Breast epithelium (tissue), 4 donors: Measurements from ENCODE around the gene CYP2E1. TPM values are rescaled to one million over a fixed set of nuclear protein-coding genes. Genes with fewer than 3 reads are reported as not detected.
"Not testable (repeated sequence)": the region's sequence is repeated elsewhere in the genome, so short reads cannot be mapped to it uniquely, and the experiment has no call there.

Source experiments
- DNase-seq, 2 donors: peaks; one replicate each; pipeline ENCODE4 v3.0.0-alpha.2; 2019; ENCODE audit warnings: low spot score in 2 of 2
- H3K27ac ChIP-seq, 2 donors: fragments of 200-600 bp; sonication (generic) in 1 of 2; one replicate each; pipeline ENCODE4 v1.5.1; 2016 to 2019; ENCODE audit warnings: mild to moderate bottlenecking in 1 of 2
- H3K27me3 ChIP-seq, 2 donors: fragments of 200-600 bp; sonication (generic) in 1 of 2; one replicate each; pipeline versions ENCODE4 v1.5.1 to v1.6.0; 2017 to 2019; ENCODE audit warnings: control low read depth in 1 of 2, mild to moderate bottlenecking in 1 of 2
- H3K36me3 ChIP-seq: fragments of 200-600 bp; one replicate; pipeline ENCODE4 v1.5.1; 2019
- H3K4me1 ChIP-seq, 2 donors: fragments of 200-600 bp; sonication (generic); one replicate each; pipeline ENCODE4 v1.5.1; 2016 to 2019; ENCODE audit warnings: control low read depth in 1 of 2
- H3K4me3 ChIP-seq, 3 donors: fragments of 200-600 bp; sonication (generic); 1 replicate in 2 of 3; 2 replicates in 1 of 3; pipeline ENCODE4 v1.5.1; 2016 to 2019; ENCODE audit warnings: mild to moderate bottlenecking in 3 of 3, moderate library complexity in 2 of 3
- H3K9me3 ChIP-seq, 2 donors: fragments of 200-600 bp; sonication (generic) in 1 of 2; one replicate each; pipeline ENCODE4 v1.5.1; 2016 to 2019; ENCODE audit warnings: control low read depth in 1 of 2
- CTCF ChIP-seq, 3 donors: fragments of 450-650 bp; IDR thresholded peaks; one replicate each; pipeline ENCODE4 v1.5.1; 2016 to 2017; ENCODE audit warnings: antibody characterized with exemption in 3 of 3, mild to moderate bottlenecking in 3 of 3, moderate library complexity in 3 of 3
- POLR2A ChIP-seq: fragments of 450-650 bp; IDR thresholded peaks from one replicate; pipeline ENCODE4 v1.6.1; 2016; ENCODE audit warnings: antibody characterized with exemption, mild to moderate bottlenecking, moderate library complexity
- POLR2AphosphoS5 ChIP-seq, 3 donors: sonication (generic); formaldehyde crosslinking; IDR thresholded peaks; one replicate each; pipeline ENCODE4 v1.6.1; 2017; ENCODE audit warnings: antibody characterized with exemption in 3 of 3
- intact Hi-C: fragments of 100-400 bp; cut with DNase I; formaldehyde crosslinking; loops from one replicate; pipeline ENCODE4 v1.15.1; 2023; ENCODE audit warnings: low total_unique reads
- total RNA-seq, 3 donors: library from RNA; depleted of rRNA; stranded (reverse); fragments of >200 nt; gene quantifications; one replicate each; pipeline ENCODE4 v1.1.0, GENCODE V29; 2016

The CYP2E1 gene
- total RNA-seq, 3 donors from 2014 or later: 0.96 to 3.4 (median 0.98) TPM

GRCh38 chr10:133536198-133536597, 9.0 kb downstream of the CYP2E1 start:
- H3K27ac ChIP-seq: no peak overlapping the region
- no peak for TF ChIP-seq POLR2AphosphoS5 (IDR thresholded peaks at IDR 0.05)
- TF ChIP-seq POLR2A: no peak
- TF ChIP-seq CTCF (IDR thresholded peaks at IDR 0.05): no peak
- H3K27me3 ChIP-seq: peaks cover 0 to 5% of the 10 kb centered on the region in 2 donors
- no peaks in the 10 kb centered on the region for H3K9me3 ChIP-seq
- H3K4me3 ChIP-seq: no peak overlapping the region
- no peaks in the 10 kb centered on the region for H3K4me1 ChIP-seq
- H3K36me3 ChIP-seq: no peaks in the 10 kb centered on the region
- no peak for DNase-seq
- intact Hi-C loops: no loop called here

GRCh38 chr10:133537546-133538545, 10.7 kb downstream of the CYP2E1 start:
- intact Hi-C loops: no loop called here
- H3K27me3 ChIP-seq: no peaks in the 10 kb centered on the region
- no peaks in the 10 kb centered on the region for H3K36me3 ChIP-seq
- H3K27ac ChIP-seq: peak overlapping the region; percentile 64 to 76
- no peaks in the 10 kb centered on the region for H3K4me1 ChIP-seq
- no peak overlapping the region for H3K4me3 ChIP-seq
- TF ChIP-seq CTCF (IDR thresholded peaks at IDR 0.05) (no peak), POLR2A (no peak)
- H3K9me3 ChIP-seq: no peaks in the 10 kb centered on the region
- no peak for DNase-seq

GRCh38 chr10:133541441-133541975, 14.3 kb downstream of the CYP2E1 start:
- H3K27ac ChIP-seq, H3K4me3 ChIP-seq, H3K9me3 ChIP-seq, H3K27me3 ChIP-seq, intact Hi-C loops, H3K4me1 ChIP-seq, H3K36me3 ChIP-seq, DNase-seq: not testable (repeated sequence)

- peaks cover 6% of the 10 kb centered on the region in 2 donors for H3K9me3 ChIP-seq
- no peaks in the 10 kb centered on the region for H3K4me1 ChIP-seq
- no peak for DNase-seq
- peaks cover 0 to 3% of the 10 kb centered on the region in 2 donors for H3K27me3 ChIP-seq
- H3K27ac ChIP-seq: no peak overlapping the region
- TF ChIP-seq POLR2AphosphoS5 (IDR thresholded peaks at IDR 0.05) (no peak), CTCF (IDR thresholded peaks at IDR 0.05) (no peak), POLR2A (no peak)
- H3K4me3 ChIP-seq: no peak overlapping the region
- no peaks in the 10 kb centered on the region for H3K36me3 ChIP-seq
- intact Hi-C loops: no loop called here
Measured at GRCh38 chr10:133544506-133544905, 17.3 kb downstream of the CYP2E1 start.

- no peaks in the 10 kb centered on the region for H3K9me3 ChIP-seq
- intact Hi-C loops: no loop called here
- no peaks in the 10 kb centered on the region for H3K27me3 ChIP-seq
- TF ChIP-seq POLR2A (no peak), CTCF (IDR thresholded peaks at IDR 0.05) (no peak), POLR2AphosphoS5 (IDR thresholded peaks at IDR 0.05) (no peak)
- H3K36me3 ChIP-seq: no peaks in the 10 kb centered on the region
- no peak overlapping the region for H3K27ac ChIP-seq
- DNase-seq: no peak
- no peak overlapping the region for H3K4me3 ChIP-seq
- no peaks in the 10 kb centered on the region for H3K4me1 ChIP-seq
Measured at GRCh38 chr10:133554600-133554999, 27.4 kb downstream of the CYP2E1 start.
